Measurements from ENCODE around the gene CCDC77. TPM values are rescaled to one million over a fixed set of nuclear protein-coding genes. Genes with fewer than 3 reads are reported as not detected.
A peak's percentile ranks its signal among the peaks of the same experiment; 100 is the strongest.
"Not testable (repeated sequence)": the region's sequence is repeated elsewhere in the genome, so short reads cannot be mapped to it uniquely, and the experiment has no call there.

Gene CCDC77
- total RNA-seq: 7.4 TPM
- long read RNA-seq, partial matches to known transcripts: 0 of 3 reads
- long read RNA-seq, other reads (novel, unspliced or antisense): 2 of 3 reads

DNA sequence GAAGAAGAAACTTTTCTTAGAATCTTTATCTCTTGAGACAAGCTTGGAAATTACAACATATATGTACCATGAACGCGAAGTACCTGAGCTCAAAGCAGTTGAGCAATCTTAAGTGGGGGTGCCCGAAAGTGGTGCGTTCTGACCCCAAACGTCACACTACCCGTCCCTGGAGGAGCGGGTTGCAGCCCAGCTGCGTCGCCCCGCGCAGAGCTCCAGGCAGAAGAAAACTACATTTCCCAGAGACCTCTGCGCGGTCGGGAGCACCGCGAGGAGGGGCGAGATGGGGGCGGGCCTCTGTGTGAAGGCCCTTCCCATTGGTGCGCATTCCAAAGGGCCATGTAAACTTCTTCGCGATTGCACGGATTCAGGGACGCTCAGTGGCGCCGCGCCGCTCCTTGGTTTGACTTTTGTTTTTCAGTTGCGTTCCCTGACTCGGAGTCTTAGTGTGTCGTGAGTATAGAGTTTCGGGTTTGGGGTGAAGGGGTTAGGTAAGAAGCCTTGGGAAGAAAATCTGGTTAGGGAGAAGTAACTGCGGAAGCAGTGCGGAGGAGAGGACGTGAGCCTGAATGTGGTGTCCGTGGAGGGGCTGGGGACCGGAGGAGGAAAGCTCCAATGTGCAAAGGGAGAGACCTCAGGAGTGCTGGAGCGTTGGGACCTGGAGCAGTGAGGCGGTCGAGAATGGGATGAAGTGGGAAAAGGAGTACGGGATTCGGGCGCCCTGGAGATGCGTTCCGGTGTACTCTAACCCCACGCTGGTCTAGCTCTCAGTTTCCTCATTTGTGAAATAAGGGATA lies at the start of gene CCDC77:
Gene CCDC77, plus strand, starts transcription at position 410 of the 794 bp plus-strand sequence. CDS start 7,740 bp downstream, outside the sequence.
- Histone ChIP-seq H3K4me3 (peak within 1 kb of the TSS; percentile 73), H3K4me1 (peaks cover 13% of the 10 kb centered on the region), H3K36me3 (no peaks in the 10 kb centered on the region), H3K9me3 (no peaks in the 10 kb centered on the region), H3K27me3 (ENCODE audit: low read depth) (no peaks in the 10 kb centered on the region), H3K27ac (peak within 1 kb of the TSS; percentile 61)
- peak; percentile 92 for DNase-seq
- peak; percentile 100 for ATAC-seq
- intact Hi-C loops (cut with DNase I): no loop called here
- TF ChIP-seq, protein P1, sequence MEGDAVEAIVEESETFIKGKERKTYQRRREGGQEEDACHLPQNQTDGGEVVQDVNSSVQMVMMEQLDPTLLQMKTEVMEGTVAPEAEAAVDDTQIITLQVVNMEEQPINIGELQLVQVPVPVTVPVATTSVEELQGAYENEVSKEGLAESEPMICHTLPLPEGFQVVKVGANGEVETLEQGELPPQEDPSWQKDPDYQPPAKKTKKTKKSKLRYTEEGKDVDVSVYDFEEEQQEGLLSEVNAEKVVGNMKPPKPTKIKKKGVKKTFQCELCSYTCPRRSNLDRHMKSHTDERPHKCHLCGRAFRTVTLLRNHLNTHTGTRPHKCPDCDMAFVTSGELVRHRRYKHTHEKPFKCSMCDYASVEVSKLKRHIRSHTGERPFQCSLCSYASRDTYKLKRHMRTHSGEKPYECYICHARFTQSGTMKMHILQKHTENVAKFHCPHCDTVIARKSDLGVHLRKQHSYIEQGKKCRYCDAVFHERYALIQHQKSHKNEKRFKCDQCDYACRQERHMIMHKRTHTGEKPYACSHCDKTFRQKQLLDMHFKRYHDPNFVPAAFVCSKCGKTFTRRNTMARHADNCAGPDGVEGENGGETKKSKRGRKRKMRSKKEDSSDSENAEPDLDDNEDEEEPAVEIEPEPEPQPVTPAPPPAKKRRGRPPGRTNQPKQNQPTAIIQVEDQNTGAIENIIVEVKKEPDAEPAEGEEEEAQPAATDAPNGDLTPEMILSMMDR (IDR thresholded peaks at IDR 0.05): peak; percentile 30

DNA sequence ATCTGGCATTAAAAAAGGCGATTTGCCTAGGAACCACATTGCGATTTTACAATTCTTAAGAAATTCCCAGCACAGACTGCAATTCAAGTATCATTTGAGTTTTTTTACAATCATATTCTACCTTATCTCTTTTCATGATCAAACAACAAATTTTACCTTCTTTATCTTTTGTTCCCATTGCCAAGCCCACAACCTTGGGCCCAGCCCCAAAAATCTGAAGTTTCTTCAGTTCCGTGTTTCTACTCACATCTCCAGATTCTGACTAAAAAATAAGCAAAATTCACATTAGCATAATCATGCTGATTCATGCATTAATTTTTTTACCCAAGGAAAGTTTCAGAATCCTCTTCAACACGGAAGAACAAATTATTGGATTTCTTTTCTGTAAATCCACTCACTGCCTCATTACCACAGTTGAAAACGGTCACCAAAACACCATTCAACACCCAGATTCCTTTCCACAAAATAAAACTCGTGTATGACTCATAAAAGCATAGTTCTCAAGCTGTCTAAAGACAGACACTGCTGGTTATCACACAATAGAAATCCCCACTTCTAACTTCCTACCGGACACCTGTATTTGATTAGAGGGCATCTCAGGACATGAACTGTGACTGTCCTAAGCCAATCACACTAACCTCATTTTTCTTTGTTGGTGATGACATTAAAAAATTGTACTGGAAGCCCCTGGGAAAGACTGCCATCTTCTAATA lies 45.0 kb upstream of the CCDC77 start:
- Histone ChIP-seq H3K36me3 (peaks cover 94% of the 10 kb centered on the region), H3K27me3 (ENCODE audit: low read depth) (no peaks in the 10 kb centered on the region), H3K27ac (no peak overlapping the region), H3K9me3 (peaks cover 5% of the 10 kb centered on the region), H3K4me3 (no peak overlapping the region), H3K4me1 (no peaks in the 10 kb centered on the region)
- DNase-seq (no peak), ATAC-seq (no peak)
- TF ChIP-seq, protein P1 (IDR thresholded peaks at IDR 0.05): no peak
- intact Hi-C loops (cut with DNase I): no loop called here

DNA sequence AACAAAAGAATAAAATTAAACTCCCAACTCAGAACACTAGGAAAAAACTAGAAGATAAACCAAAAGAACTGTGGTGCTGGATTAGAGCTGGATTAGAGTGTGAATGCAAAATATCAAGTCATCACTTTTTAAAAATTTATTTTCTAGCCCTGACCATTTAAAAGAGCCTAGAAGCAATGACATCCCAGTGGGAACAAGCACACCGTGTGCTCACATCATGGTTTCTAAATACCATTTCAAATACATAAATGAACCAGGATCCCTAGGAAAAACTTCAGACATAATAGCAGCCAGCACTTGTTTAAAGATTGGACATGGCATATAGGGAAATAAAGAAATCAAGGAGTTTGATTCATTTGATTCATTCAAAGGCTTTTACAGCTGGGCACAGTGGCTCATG lies 42.4 kb upstream of the CCDC77 start:
- Histone ChIP-seq H3K27ac (no peak overlapping the region), H3K4me3 (no peak overlapping the region), H3K27me3 (ENCODE audit: low read depth) (no peaks in the 10 kb centered on the region), H3K4me1 (no peaks in the 10 kb centered on the region), H3K9me3 (peaks cover 5% of the 10 kb centered on the region), H3K36me3 (peaks cover 92% of the 10 kb centered on the region)
- no peak for DNase-seq
- intact Hi-C loops (cut with DNase I): no loop called here
- TF ChIP-seq, protein P1 (IDR thresholded peaks at IDR 0.05): no peak
- no peak for ATAC-seq

DNA sequence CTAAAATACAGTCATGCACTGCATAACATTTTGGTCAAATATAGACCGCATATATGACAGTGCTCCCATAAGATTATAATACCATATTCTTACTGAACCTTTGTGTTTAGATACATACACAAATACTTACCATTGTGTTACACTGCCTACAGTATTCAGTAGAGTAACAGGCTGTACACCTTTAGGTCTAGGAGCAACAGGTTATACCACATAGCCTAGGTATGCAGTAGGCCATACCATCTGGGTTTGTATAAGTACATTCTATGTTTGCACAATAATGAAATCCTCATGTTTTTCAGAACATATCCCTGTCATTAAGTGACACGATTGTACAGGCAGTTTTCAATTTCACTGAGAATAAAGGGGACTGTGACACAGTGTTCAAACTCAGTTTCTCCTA lies 34.6 kb upstream of the CCDC77 start:
- H3K36me3 ChIP-seq: peaks cover 84% of the 10 kb centered on the region
- intact Hi-C loops (cut with DNase I): no loop called here

DNA sequence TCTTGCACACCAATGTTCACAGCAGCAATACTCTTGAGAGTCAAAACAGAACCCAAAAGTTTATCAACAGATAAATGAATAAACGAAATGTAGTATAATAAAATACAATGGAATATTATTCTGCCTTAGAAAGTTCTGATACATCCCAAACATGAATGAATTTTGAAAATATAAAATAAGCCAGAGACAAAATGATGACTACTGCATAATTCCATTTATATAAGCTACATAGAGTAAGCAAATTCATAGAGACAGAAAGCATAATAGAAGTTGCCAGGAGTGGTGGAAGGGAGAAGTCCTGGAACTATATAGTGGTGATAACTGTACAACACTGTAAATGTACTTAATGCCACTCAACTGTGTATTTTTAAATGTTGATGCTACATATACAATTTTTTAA lies 33.5 kb upstream of the CCDC77 start:
- peaks cover 72% of the 10 kb centered on the region for H3K36me3 ChIP-seq

More for the DNA sequence above, 34.6 kb upstream of the CCDC77 start:
- no peak for ATAC-seq
- no peaks in the 10 kb centered on the region for H3K27me3 ChIP-seq (ENCODE audit: low read depth)
- no peaks in the 10 kb centered on the region for H3K4me1 ChIP-seq
- DNase-seq: no peak
- no peak overlapping the region for H3K4me3 ChIP-seq
- TF ChIP-seq, protein P1 (IDR thresholded peaks at IDR 0.05): no peak
- H3K27ac ChIP-seq: no peak overlapping the region
- peaks cover 9% of the 10 kb centered on the region for H3K9me3 ChIP-seq

DNA sequence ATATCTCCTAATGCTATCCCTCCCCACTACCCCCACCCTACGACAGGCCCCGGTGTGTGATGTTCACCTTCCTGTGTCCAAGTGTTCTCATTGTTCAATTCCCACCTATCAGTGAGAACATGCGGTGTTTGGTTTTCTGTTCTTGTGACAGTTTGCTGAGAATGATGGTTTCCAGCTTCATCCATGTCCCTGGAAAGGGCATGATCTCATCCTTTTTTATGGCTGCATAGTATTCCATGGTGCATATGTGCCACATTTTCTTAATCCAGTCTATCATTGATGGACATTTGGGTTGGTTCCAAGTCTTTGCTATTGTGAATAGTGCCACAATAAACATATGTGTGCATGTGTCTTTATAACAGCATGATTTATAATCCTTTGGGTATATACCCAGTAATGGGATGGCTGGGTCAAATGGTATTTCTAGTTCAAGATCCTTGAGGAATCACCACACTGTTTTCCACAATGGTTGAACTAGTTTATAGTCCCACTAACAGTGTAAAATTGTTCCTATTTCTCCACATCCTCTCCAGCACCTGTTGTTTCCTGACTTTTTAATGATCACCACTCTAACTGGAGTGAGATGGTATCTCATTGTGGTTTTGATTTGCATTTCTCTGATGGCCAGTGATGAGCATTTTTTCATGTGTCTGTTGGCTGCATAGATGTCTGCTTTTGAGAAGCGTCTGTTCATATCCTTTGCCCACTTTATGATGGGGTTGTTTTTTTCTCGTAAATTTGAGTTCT lies 30.5 kb upstream of the CCDC77 start:
- H3K27ac ChIP-seq; intact Hi-C loops (cut with DNase I); DNase-seq; H3K4me1 ChIP-seq; ATAC-seq; H3K27me3 ChIP-seq (ENCODE audit: low read depth); H3K9me3 ChIP-seq; H3K4me3 ChIP-seq: not testable (repeated sequence)
- H3K36me3 ChIP-seq: peaks cover 62% of the 10 kb centered on the region

More for the DNA sequence above, 33.5 kb upstream of the CCDC77 start:
- Histone ChIP-seq H3K27me3 (ENCODE audit: low read depth) (no peaks in the 10 kb centered on the region), H3K4me1 (no peaks in the 10 kb centered on the region), H3K4me3 (no peak overlapping the region), H3K27ac (no peak overlapping the region), H3K9me3 (peaks cover 9% of the 10 kb centered on the region)
- DNase-seq: no peak
- intact Hi-C loops (cut with DNase I): no loop called here
- ATAC-seq: no peak
- TF ChIP-seq, protein P1 (IDR thresholded peaks at IDR 0.05): no peak

Measured in lower lobe of right lung (tissue), 2 donors.